Esophagus mucosa (tissue), 1 donor: Measurements from ENCODE around the gene CENPC. TPM values are rescaled to one million over a fixed set of nuclear protein-coding genes. Genes with fewer than 3 reads are reported as not detected.
"Not testable (repeated sequence)": the region's sequence is repeated elsewhere in the genome, so short reads cannot be mapped to it uniquely, and the experiment has no call there.

Experiments used
- ATAC-seq: fragments of 200-7000 bp; cut with Tn5 transposase; one replicate; pipeline ENCODE4 v1.9.1; 2020
- total RNA-seq: library from RNA; stranded (reverse); gene quantifications from one replicate; pipeline ENCODE4 v1.2.4, GENCODE V29; 2023
- donor health status: DM: yes; HTN: yes; CAD: no.

CENPC gene
- total RNA-seq, 1 donor from 2014 or later, result 16.2 TPM

DNA sequence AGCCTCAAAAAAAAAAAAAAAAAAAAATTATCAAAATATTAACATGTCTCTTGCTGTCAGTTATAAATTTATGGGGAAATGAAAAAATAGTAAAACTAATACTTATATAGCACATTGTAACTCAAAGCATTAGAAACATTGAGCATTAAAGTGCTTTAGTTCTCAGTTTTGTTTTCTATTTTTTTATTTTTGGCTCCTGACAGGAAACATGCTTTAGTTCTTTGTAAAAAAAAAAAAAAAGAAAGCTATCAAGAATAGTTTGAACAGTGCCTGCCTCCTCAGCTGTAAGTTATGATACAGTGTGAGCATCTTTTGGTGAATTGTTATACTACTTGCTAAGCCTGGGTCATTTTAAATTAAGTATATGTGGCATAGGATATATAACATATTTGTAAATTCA is 5.1 kb upstream of the CENPC start:
- ATAC-seq, result no peak

- ATAC-seq, result no peak
Measured at GRCh38 chr4:67549123-67549522, 3.8 kb upstream of the CENPC start.

GRCh38 chr4:67546971-67547370 is 1.7 kb upstream of the CENPC start:
- ATAC-seq, result no peak

GRCh38 chr4:67546004-67546356 is 677 bp upstream of the CENPC start:
- ATAC-seq, result no peak

- ATAC-seq, result no peak
Measured at GRCh38 chr4:67542076-67542475, 3.2 kb downstream of the CENPC start.

- ATAC-seq, result no peak
Measured at GRCh38 chr4:67539830-67540229, 5.5 kb downstream of the CENPC start.

GRCh38 chr4:67535280-67535840 is 9.9 kb downstream of the CENPC start:
- no peak for ATAC-seq

DNA sequence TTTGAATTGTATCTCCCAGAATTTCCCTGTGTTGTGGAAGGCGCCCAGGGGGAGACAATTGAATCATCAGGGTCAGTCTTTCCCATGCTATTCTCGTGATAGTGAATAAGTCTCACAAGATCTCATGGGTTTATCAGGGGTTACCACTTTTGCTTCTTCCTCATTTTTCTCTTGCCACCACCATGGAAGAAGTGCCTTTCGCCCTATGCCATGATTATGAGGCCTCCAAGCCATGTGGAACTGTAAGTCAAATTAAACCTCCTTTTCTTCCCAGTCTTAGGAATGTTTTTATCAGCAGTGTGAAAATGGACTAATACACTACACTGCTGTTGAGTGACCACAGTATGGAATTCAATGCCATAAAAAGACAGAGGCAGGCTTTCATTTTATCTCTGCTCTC is 12.2 kb downstream of the CENPC start:
- ATAC-seq, result no peak

DNA sequence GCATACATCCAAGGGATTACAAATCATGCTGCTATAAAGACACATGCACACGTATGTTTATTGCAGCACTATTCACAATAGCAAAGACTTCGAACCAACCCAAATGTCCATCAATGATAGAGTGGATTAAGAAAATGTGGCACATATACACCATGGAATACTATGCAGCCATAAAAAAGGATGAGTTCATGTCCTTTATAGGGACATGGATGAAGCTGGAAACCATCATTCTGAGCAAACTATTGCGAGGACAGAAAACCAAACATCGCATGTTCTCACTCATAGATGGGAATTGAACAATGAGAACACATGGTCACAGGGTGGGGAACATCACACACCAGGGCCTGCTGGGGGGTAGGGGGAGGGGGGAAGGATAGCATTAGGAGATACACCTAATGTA is 12.9 kb downstream of the CENPC start:
- not testable (repeated sequence) for ATAC-seq

GRCh38 chr4:67531379-67531962 is 13.8 kb downstream of the CENPC start:
- no peak for ATAC-seq

- ATAC-seq, result not testable (repeated sequence)
Measured at GRCh38 chr4:67524140-67524539, 21.2 kb downstream of the CENPC start.

- ATAC-seq, result no peak
Measured at GRCh38 chr4:67522851-67523671, 22.2 kb downstream of the CENPC start.

DNA sequence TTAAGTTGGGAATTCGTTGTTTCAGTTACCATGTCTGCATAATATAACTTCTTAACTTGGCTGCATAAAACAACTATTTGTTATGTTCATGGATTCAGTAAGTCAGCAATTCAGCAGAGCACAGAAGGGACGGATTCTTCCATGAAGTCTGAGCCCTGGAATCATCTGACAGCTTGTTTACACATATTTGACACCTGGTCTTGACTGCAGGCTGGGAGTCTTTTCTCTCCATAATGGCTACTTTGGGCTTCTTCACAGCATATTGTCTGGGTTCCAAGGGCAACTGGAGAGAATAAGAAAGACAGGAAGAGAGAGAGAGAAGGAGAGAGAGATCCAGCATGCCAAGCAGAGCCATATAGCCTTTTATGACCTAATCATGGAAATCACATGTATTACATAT is 23.1 kb downstream of the CENPC start:
- ATAC-seq, result no peak

- no peak for ATAC-seq
Measured at GRCh38 chr4:67521506-67521905, 23.8 kb downstream of the CENPC start.

GRCh38 chr4:67520141-67520540 is 25.2 kb downstream of the CENPC start:
- no peak for ATAC-seq

DNA sequence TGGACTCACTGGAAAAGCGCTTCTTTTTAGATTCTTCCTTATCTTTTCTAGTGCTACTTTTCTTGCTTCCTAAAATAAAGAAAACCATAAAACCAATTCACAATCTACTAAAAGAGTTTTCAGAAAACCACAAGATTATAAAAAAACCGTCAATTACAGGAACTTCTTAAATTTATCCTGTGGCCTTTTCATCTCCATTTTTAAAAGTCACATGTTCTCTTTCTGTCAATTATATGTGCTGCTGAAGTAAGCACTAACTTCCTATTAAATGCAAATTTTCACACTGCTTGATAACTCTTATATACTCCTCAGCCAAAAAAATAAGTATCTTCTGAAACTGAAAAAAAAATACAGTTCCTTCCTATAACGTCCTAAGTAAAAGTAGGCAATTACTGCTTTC is 32.8 kb downstream of the CENPC start:
- ATAC-seq, result no peak

- no peak for ATAC-seq
Measured at GRCh38 chr4:67500373-67500772, 44.9 kb downstream of the CENPC start.

GRCh38 chr4:67499799-67500198 is 45.5 kb downstream of the CENPC start:
- ATAC-seq, result no peak

- no peak for ATAC-seq
Measured at GRCh38 chr4:67483868-67484602, 61.3 kb downstream of the CENPC start.

- ATAC-seq, result no peak
Measured at GRCh38 chr4:67480810-67481209, 64.5 kb downstream of the CENPC start.

- ATAC-seq, result no peak
Measured at GRCh38 chr4:67475155-67475554, 70.1 kb downstream of the CENPC start.

DNA sequence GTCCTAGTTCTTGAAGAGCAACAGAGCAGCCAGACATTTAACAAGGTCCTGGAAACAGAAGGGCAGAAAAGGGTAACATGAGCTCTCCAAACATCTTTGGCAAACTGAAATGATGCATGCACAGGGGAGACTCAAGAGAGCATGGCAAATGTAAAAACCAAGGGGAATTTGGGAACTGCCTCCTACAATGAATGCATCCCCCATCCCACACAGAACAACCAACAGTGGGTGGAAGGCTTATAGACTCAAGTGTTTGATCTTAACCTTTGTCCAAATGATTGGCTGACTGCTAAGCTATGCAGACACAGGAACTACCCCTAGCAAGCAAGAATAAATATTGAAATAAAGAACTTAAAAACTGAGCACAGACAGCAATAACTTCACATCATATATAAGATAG is 74.4 kb downstream of the CENPC start:
- ATAC-seq, result no peak

GRCh38 chr4:67468830-67469229 is 76.5 kb downstream of the CENPC start:
- no peak for ATAC-seq

GRCh38 chr4:67466751-67467150 is 78.6 kb downstream of the CENPC start:
- no peak for ATAC-seq
